ENCODE data around the gene DNASE1L1. TPM values are rescaled to one million over a fixed set of nuclear protein-coding genes. Genes with fewer than 3 reads are reported as not detected.

DNASE1L1 gene
- total RNA-seq, 1 experiment from 2014 or later = 16.2 TPM

DNA sequence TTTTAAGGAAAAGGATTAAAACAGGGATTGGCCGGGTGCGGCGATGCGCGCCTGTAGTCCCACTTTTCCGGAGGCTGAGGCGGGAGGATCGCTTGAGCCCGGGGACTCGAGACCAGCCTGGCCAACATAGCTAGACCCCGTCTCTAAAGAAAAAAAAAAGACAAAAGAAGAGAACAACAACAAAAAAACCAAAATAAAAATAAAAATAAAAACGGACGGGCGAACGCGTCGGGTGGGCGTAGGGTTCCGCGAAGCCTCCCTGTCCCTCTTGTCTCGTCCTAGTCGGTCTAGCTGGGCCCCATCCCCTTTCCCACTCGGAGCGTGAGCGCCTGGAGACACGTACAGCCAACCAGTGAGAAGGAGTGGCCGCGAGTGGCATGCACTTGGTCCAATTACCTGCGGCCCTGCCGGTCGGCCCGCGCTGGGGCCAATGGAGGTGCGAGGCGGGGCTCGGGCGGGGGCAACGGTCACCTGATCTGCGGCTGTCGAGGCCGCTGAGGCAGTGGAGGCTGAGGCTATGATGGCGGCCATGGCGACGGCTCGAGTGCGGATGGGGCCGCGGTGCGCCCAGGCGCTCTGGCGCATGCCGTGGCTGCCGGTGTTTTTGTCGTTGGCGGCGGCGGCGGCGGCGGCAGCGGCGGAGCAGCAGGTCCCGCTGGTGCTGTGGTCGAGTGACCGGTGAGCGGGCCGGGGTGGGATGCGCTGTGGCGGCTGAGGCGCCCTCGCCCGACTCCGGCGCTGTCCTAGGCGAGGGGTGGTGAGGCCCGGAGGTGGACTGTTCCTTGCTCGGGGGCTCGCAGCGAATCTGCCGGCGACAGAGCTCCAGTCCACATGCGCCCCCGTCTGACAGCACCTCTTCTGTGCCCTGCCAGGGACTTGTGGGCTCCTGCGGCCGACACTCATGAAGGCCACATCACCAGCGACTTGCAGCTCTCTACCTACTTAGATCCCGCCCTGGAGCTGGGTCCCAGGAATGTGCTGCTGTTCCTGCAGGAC, 19.4 kb upstream of the DNASE1L1 start, which contains the start of gene ATP6AP1 (continued):
- TF ChIP-seq, protein P1, sequence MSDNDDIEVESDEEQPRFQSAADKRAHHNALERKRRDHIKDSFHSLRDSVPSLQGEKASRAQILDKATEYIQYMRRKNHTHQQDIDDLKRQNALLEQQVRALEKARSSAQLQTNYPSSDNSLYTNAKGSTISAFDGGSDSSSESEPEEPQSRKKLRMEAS (CRISPR knock-in tag; IDR thresholded peaks at IDR 0.05) = peak; percentile 58; the same call in 1 of the 2 replicates
- TF ChIP-seq, protein P2, sequence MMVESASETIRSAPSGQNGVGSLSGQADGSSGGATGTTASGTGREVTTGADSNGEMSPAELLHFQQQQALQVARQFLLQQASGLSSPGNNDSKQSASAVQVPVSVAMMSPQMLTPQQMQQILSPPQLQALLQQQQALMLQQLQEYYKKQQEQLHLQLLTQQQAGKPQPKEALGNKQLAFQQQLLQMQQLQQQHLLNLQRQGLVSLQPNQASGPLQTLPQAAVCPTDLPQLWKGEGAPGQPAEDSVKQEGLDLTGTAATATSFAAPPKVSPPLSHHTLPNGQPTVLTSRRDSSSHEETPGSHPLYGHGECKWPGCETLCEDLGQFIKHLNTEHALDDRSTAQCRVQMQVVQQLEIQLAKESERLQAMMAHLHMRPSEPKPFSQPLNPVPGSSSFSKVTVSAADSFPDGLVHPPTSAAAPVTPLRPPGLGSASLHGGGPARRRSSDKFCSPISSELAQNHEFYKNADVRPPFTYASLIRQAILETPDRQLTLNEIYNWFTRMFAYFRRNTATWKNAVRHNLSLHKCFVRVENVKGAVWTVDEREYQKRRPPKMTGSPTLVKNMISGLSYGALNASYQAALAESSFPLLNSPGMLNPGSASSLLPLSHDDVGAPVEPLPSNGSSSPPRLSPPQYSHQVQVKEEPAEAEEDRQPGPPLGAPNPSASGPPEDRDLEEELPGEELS (CRISPR knock-in tag; IDR thresholded peaks at IDR 0.05) = no peak

DNA sequence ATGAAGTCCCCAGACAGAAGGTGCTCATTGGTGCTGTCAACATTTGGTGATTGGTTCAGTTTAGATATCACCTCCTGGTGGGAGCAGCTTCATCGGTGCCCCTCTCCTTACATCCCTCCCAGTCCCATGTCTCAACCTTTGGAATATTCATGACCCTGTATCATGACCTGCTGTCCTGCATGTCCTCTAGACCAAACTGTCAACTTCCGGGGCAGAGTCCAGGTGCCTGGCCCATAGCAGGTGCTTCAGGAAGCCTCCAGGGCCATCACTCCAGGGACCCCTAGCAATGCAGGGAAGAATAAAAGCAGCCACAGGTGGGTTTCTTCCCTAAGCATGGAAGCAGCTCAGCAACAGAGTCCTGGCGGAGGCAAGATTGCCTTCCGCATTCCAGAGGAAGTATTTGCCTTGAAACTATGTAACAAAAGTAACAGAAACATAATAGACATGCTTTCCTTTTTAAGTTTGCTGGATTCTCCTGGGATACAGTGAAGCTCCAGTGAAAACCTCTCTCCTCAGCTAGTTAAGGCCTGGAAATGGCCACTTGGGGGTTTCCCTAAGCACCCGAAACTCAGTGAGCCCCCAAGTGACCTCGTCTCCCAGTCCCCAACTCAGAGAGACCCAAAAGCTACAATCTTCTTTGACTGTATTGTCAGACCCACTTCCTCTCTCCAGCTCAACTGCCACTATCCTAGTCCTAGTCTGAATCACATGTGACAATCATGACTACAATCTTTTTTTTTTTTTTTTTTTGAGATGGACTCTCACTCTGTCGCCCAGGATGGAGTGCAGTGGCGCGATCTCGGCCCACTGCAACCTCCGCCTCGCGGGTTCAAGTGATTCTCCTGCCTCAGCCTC, 18.1 kb upstream of the DNASE1L1 start:
- H3K27ac Mint-ChIP-seq = no peak overlapping the region
- H3K36me3 Mint-ChIP-seq = peaks cover 3% of the 10 kb centered on the region; the same call in 1 of the 2 replicates
- H3K4me3 Mint-ChIP-seq = no peak overlapping the region; the same call in none of the 2 replicates
- H3K27me3 Mint-ChIP-seq (ENCODE audit: low read depth) = no peaks in the 10 kb centered on the region
- H3K9me3 Mint-ChIP-seq = no peaks in the 10 kb centered on the region
- CTCF ChIA-PET = interaction anchor here (0.7 to 2.6 kb wide), 2 partner anchors 54 to 63 kb away, joined by 3 to 10 read pairs; partner anchors contain the start of gene SLC10A3
- ATAC-seq (no peak), DNase-seq (ENCODE audit: low spot score) (no peak)
- peaks cover 17% of the 10 kb centered on the region for H3K4me1 Mint-ChIP-seq
- POLR2A ChIA-PET = no interaction called here
- TF ChIP-seq ZNF671 (CRISPR knock-in tag; IDR thresholded peaks at IDR 0.05) = no peak
- TF ChIP-seq, protein P2 (CRISPR knock-in tag; IDR thresholded peaks at IDR 0.05) = no peak
- TF ChIP-seq GABPB1 (CRISPR knock-in tag; IDR thresholded peaks at IDR 0.05) = no peak
- TF ChIP-seq, protein P3, sequence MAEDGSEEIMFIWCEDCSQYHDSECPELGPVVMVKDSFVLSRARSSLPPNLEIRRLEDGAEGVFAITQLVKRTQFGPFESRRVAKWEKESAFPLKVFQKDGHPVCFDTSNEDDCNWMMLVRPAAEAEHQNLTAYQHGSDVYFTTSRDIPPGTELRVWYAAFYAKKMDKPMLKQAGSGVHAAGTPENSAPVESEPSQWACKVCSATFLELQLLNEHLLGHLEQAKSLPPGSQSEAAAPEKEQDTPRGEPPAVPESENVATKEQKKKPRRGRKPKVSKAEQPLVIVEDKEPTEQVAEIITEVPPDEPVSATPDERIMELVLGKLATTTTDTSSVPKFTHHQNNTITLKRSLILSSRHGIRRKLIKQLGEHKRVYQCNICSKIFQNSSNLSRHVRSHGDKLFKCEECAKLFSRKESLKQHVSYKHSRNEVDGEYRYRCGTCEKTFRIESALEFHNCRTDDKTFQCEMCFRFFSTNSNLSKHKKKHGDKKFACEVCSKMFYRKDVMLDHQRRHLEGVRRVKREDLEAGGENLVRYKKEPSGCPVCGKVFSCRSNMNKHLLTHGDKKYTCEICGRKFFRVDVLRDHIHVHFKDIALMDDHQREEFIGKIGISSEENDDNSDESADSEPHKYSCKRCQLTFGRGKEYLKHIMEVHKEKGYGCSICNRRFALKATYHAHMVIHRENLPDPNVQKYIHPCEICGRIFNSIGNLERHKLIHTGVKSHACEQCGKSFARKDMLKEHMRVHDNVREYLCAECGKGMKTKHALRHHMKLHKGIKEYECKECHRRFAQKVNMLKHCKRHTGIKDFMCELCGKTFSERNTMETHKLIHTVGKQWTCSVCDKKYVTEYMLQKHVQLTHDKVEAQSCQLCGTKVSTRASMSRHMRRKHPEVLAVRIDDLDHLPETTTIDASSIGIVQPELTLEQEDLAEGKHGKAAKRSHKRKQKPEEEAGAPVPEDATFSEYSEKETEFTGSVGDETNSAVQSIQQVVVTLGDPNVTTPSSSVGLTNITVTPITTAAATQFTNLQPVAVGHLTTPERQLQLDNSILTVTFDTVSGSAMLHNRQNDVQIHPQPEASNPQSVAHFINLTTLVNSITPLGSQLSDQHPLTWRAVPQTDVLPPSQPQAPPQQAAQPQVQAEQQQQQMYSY (CRISPR knock-in tag; IDR thresholded peaks at IDR 0.05) = no peak
- TF ChIP-seq, protein P4, sequence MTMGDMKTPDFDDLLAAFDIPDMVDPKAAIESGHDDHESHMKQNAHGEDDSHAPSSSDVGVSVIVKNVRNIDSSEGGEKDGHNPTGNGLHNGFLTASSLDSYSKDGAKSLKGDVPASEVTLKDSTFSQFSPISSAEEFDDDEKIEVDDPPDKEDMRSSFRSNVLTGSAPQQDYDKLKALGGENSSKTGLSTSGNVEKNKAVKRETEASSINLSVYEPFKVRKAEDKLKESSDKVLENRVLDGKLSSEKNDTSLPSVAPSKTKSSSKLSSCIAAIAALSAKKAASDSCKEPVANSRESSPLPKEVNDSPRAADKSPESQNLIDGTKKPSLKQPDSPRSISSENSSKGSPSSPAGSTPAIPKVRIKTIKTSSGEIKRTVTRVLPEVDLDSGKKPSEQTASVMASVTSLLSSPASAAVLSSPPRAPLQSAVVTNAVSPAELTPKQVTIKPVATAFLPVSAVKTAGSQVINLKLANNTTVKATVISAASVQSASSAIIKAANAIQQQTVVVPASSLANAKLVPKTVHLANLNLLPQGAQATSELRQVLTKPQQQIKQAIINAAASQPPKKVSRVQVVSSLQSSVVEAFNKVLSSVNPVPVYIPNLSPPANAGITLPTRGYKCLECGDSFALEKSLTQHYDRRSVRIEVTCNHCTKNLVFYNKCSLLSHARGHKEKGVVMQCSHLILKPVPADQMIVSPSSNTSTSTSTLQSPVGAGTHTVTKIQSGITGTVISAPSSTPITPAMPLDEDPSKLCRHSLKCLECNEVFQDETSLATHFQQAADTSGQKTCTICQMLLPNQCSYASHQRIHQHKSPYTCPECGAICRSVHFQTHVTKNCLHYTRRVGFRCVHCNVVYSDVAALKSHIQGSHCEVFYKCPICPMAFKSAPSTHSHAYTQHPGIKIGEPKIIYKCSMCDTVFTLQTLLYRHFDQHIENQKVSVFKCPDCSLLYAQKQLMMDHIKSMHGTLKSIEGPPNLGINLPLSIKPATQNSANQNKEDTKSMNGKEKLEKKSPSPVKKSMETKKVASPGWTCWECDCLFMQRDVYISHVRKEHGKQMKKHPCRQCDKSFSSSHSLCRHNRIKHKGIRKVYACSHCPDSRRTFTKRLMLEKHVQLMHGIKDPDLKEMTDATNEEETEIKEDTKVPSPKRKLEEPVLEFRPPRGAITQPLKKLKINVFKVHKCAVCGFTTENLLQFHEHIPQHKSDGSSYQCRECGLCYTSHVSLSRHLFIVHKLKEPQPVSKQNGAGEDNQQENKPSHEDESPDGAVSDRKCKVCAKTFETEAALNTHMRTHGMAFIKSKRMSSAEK (CRISPR knock-in tag; IDR thresholded peaks at IDR 0.05; ENCODE audit: borderline replicate concordance) = no peak
- TF ChIP-seq, protein P5, sequence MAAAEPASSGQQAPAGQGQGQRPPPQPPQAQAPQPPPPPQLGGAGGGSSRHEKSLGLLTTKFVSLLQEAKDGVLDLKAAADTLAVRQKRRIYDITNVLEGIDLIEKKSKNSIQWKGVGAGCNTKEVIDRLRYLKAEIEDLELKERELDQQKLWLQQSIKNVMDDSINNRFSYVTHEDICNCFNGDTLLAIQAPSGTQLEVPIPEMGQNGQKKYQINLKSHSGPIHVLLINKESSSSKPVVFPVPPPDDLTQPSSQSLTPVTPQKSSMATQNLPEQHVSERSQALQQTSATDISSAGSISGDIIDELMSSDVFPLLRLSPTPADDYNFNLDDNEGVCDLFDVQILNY (CRISPR knock-in tag; IDR thresholded peaks at IDR 0.05) = no peak
- TF ChIP-seq, protein P6, sequence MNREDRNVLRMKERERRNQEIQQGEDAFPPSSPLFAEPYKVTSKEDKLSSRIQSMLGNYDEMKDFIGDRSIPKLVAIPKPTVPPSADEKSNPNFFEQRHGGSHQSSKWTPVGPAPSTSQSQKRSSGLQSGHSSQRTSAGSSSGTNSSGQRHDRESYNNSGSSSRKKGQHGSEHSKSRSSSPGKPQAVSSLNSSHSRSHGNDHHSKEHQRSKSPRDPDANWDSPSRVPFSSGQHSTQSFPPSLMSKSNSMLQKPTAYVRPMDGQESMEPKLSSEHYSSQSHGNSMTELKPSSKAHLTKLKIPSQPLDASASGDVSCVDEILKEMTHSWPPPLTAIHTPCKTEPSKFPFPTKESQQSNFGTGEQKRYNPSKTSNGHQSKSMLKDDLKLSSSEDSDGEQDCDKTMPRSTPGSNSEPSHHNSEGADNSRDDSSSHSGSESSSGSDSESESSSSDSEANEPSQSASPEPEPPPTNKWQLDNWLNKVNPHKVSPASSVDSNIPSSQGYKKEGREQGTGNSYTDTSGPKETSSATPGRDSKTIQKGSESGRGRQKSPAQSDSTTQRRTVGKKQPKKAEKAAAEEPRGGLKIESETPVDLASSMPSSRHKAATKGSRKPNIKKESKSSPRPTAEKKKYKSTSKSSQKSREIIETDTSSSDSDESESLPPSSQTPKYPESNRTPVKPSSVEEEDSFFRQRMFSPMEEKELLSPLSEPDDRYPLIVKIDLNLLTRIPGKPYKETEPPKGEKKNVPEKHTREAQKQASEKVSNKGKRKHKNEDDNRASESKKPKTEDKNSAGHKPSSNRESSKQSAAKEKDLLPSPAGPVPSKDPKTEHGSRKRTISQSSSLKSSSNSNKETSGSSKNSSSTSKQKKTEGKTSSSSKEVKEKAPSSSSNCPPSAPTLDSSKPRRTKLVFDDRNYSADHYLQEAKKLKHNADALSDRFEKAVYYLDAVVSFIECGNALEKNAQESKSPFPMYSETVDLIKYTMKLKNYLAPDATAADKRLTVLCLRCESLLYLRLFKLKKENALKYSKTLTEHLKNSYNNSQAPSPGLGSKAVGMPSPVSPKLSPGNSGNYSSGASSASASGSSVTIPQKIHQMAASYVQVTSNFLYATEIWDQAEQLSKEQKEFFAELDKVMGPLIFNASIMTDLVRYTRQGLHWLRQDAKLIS (CRISPR knock-in tag; IDR thresholded peaks at IDR 0.05; ENCODE audit: borderline replicate concordance) = no peak
- TF ChIP-seq TEAD4 (CRISPR knock-in tag; IDR thresholded peaks at IDR 0.05) = no peak
- no peak for TF ChIP-seq GTF2I (CRISPR knock-in tag; conservative IDR thresholded peaks at IDR 0.05)
- no peak for TF ChIP-seq NFATC4 (CRISPR knock-in tag; IDR thresholded peaks at IDR 0.05)
- TF ChIP-seq, protein P7, sequence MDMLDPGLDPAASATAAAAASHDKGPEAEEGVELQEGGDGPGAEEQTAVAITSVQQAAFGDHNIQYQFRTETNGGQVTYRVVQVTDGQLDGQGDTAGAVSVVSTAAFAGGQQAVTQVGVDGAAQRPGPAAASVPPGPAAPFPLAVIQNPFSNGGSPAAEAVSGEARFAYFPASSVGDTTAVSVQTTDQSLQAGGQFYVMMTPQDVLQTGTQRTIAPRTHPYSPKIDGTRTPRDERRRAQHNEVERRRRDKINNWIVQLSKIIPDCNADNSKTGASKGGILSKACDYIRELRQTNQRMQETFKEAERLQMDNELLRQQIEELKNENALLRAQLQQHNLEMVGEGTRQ (CRISPR knock-in tag; IDR thresholded peaks at IDR 0.05) = no peak

Data from WTC11 (cell line).